Vagina (tissue), 2 donors: ENCODE measurements around the gene DOC2B.

Source experiments
- CTCF ChIP-seq, 3 experiments: fragments of 450-650 bp in 2 of 3; fragments of 200-600 bp in 1 of 3; sonication (generic) in 1 of 3; IDR thresholded peaks; one replicate each; pipeline ENCODE4 v1.5.1; 2017 to 2019; ENCODE audit warnings: antibody characterized with exemption in 3 of 3, mild to moderate bottlenecking in 2 of 3, moderate library complexity in 2 of 3
- POLR2A ChIP-seq, 2 donors: fragments of 450-650 bp; IDR thresholded peaks; one replicate each; pipeline ENCODE4 v1.6.1; 2017; ENCODE audit warnings: antibody characterized with exemption in 2 of 2, mild to moderate bottlenecking in 2 of 2, moderate library complexity in 2 of 2

- TF ChIP-seq CTCF (IDR thresholded peaks at IDR 0.05) (no peak), POLR2A (IDR thresholded peaks at IDR 0.05) (no peak)
Measured at GRCh38 chr17:207775-208174, 26.3 kb upstream of the DOC2B start.
